Peyer's patch (tissue), 4 donors: ENCODE data around the gene CACNA1B. TPM values are rescaled to one million over a fixed set of nuclear protein-coding genes. Genes with fewer than 3 reads are reported as not detected.

Source experiments
- DNase-seq, 3 donors: peaks; one replicate each; pipeline ENCODE4 v3.0.0-alpha.2; 2017 to 2019
- H3K27ac ChIP-seq, 4 donors: fragments of 200-600 bp; sonication (generic); one replicate each; pipeline ENCODE4 v1.5.1; 2016 to 2019
- H3K27me3 ChIP-seq, 2 donors: fragments of 200-600 bp; sonication (generic); one replicate each; pipeline ENCODE4 v1.5.1; 2019
- H3K36me3 ChIP-seq, 3 donors: fragments of 200-600 bp; sonication (generic); one replicate each; pipeline ENCODE4 v1.5.1; 2016 to 2019
- H3K4me1 ChIP-seq, 4 donors: fragments of 200-600 bp; sonication (generic); one replicate each; pipeline ENCODE4 v1.5.1; 2016 to 2019
- H3K4me3 ChIP-seq, 4 donors: fragments of 200-600 bp; sonication (generic); 1 replicate in 3 of 4; 2 replicates in 1 of 4; pipeline ENCODE4 v1.5.1; 2016 to 2019; ENCODE audit warnings: mild to moderate bottlenecking in 1 of 4
- H3K9me3 ChIP-seq, 4 donors: fragments of 200-600 bp; sonication (generic); one replicate each; pipeline ENCODE4 v1.5.1; 2016 to 2019; ENCODE audit warnings: mild to moderate bottlenecking in 1 of 4
- CTCF ChIP-seq, 6 experiments: fragments of 450-650 bp in 4 of 6; fragments of 200-600 bp in 2 of 6; sonication (generic) in 1 of 6; IDR thresholded peaks; one replicate each; pipeline ENCODE4 v1.5.1; 2017 to 2019; ENCODE audit warnings: antibody characterized with exemption in 6 of 6, mild to moderate bottlenecking in 3 of 6, moderate library complexity in 1 of 6
- POLR2A ChIP-seq, 2 donors: fragments of 450-650 bp; IDR thresholded peaks; one replicate each; pipeline ENCODE4 v1.5.1; 2017; ENCODE audit warnings: antibody characterized with exemption in 2 of 2, mild to moderate bottlenecking in 2 of 2, moderate library complexity in 2 of 2
- total RNA-seq, 4 donors: library from RNA; depleted of rRNA; stranded (reverse); fragments of >200 nt; gene quantifications; one replicate each; pipeline ENCODE4 v1.1.0, GENCODE V29; 2016

The CACNA1B gene
- total RNA-seq, 4 donors from 2014 or later: 0.13 to 0.83 (median 0.38) TPM; not detected in 1

DNA sequence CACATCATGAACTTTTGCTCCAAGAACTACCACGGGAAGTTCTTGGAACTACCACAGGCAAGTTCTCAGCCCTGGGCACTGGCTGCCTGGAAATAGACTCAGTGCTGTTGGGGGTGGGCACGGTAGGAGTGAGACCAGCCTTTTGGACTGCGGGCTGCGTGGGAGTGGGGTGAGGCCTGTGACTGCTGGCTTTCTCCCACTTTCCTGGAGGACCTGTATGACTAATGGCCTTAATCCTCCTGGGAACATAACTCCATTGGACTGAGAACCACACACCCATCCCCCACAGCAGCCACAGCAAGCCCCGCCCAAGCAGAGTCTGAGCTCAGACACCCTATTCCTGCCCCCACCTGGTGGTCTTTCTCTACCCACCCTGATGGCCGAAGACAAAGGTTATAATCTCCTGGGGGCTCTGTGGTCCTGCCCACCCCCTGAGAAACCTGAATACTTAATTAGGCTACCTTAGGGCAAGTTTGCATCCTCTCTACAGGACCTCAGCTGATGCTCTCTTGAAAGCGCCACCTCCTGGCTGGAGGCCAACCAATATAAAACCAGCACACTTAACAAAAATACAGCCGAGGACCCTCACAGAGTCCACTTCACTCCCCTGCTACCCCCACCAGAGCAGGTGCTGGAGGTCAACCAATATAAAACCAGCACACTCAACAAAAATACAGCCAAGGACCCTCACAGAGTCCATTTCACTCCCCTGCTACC lies 112.6 kb downstream of the CACNA1B start:
- H3K36me3 ChIP-seq: no peaks in the 10 kb centered on the region
- no peaks in the 10 kb centered on the region for H3K27me3 ChIP-seq
- H3K4me3 ChIP-seq: no peak overlapping the region
- DNase-seq: peak in 1 of 3 donors; percentile 25
- H3K4me1 ChIP-seq: no peaks in the 10 kb centered on the region
- H3K9me3 ChIP-seq: no peaks in the 10 kb centered on the region
- TF ChIP-seq CTCF (IDR thresholded peaks at IDR 0.05) (no peak), POLR2A (IDR thresholded peaks at IDR 0.05) (no peak)
- no peak overlapping the region for H3K27ac ChIP-seq

DNA sequence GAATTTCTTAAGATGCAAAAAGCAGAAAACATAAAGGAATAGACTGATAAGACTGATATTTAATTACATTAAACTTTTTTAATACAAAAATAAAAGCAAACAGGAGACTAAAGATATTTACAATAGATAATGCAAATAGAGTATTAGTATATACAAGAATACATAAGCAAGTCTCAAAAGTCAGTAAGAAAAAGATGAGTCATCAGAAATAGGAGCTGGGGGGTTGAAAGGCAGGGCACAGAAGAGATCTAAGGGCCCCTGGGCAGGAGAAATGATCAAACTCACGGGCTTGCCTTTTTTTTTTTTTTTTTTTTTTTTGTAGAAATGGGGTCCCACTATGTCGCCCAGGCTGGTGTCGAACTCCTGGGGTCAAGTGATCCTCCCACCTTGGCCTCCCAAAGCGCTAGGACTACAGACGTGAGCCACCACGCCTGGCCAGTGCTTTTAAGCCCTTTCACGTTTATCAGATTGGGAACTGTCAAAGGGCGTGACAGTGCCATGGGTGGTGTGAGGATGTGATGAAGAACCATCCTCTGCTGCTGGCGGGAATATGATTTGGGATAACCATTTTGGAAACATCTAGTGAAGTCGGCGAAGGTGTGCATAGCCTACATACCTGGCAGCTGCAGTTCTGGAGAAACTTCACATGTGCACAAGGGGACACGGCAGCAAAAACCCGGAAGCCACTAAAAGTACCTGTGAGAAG lies 126.1 kb downstream of the CACNA1B start:
- no peak for TF ChIP-seq POLR2A (IDR thresholded peaks at IDR 0.05)
- Histone ChIP-seq H3K27ac (no peak overlapping the region), H3K27me3 (no peaks in the 10 kb centered on the region), H3K4me3 (no peak overlapping the region), H3K4me1 (no peaks in the 10 kb centered on the region), H3K36me3 (no peaks in the 10 kb centered on the region), H3K9me3 (no peaks in the 10 kb centered on the region)
- DNase-seq: peak in 1 of 3 donors; percentile 34

GRCh38 chr9:138006576-138007233 lies 129.1 kb downstream of the CACNA1B start:
- H3K27me3 ChIP-seq: no peaks in the 10 kb centered on the region
- no peaks in the 10 kb centered on the region for H3K36me3 ChIP-seq
- TF ChIP-seq POLR2A (IDR thresholded peaks at IDR 0.05) (no peak), CTCF (IDR thresholded peaks at IDR 0.05) (no peak)

DNA sequence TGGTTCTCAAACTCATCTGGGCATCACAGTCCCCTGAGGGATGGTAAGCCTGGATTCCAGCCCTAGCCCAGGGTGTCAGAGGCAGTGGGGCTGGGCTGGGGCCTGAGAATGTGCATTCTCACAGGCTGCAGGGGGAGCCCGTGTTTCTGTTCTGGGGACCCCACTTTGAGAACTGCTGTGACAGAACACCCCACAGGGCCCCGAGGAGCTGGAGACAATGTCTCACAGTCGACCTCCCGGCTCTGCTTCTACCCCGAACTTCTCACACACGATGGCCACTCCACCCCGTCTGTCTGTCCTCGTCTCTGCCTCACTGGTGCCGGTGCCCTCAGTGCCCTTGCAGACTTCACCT lies 130.0 kb downstream of the CACNA1B start:
- H3K27me3 ChIP-seq: no peaks in the 10 kb centered on the region
- H3K36me3 ChIP-seq: no peaks in the 10 kb centered on the region
- H3K4me3 ChIP-seq: no peak overlapping the region
- no peaks in the 10 kb centered on the region for H3K9me3 ChIP-seq
- no peak for TF ChIP-seq CTCF (IDR thresholded peaks at IDR 0.05)
- no peak for TF ChIP-seq POLR2A (IDR thresholded peaks at IDR 0.05)
- no peak overlapping the region for H3K27ac ChIP-seq
- DNase-seq: peak; percentile 9 to 33 (median 22)
- H3K4me1 ChIP-seq: no peaks in the 10 kb centered on the region

More at GRCh38 chr9:138006576-138007233, 129.1 kb downstream of the CACNA1B start:
- H3K4me3 ChIP-seq: no peak overlapping the region
- no peaks in the 10 kb centered on the region for H3K9me3 ChIP-seq
- no peaks in the 10 kb centered on the region for H3K4me1 ChIP-seq
- no peak overlapping the region for H3K27ac ChIP-seq
- DNase-seq: peak in 2 of 3 donors; percentile 12 to 27

DNA sequence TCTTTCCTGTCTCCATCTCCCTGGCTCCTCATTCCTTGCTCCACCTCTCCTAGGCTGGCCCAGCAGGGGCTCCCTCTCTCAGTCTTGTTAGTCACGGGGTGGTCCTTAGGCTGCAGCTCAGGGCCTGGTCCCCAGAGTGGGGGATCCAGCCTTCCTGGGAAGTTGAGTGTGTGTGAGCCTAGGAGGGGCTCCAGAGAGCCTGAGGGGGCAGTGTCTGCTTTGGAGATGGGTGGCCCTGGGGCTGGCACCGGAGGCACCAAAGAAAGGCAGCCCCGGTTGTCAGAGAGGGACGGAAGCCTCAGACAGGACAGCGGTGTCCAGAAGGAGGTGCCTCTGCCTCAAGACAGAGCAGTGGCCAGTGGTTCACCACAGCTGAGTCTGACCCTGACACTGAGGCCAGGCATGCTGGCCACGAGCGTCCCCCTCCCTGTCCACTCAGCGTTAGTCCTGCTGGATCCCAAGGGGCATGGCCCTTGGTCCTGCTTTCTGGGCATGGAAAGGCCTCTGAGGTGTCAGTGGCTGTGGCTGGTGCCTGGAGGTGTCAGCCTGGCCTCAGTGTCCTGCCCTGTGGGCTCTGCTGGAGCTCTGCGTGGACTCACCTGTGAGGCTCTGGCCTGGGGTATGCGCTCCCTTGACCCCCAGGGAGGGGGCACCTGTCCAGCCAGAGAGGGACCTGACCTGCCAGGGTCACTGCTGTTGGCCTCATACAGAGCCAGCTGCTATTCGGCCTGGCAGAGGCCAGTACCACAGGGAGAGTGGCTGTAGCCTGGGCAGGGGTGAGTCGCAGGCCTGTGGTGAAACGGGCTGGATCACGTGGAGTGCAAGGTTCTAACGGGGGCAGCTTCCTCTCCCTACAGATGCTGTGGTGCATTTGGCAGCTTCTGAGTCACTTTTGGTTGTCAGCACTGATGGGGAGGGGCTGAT lies 130.6 kb downstream of the CACNA1B start:
- peak; percentile 1 to 38 (median 31) for DNase-seq
- no peaks in the 10 kb centered on the region for H3K27me3 ChIP-seq

More for the DNA sequence above, 130.6 kb downstream of the CACNA1B start:
- no peak overlapping the region for H3K4me3 ChIP-seq
- H3K36me3 ChIP-seq: no peaks in the 10 kb centered on the region
- no peak overlapping the region for H3K27ac ChIP-seq
- no peak for TF ChIP-seq CTCF (IDR thresholded peaks at IDR 0.05)
- no peak for TF ChIP-seq POLR2A (IDR thresholded peaks at IDR 0.05)
- H3K4me1 ChIP-seq: no peaks in the 10 kb centered on the region
- H3K9me3 ChIP-seq: no peaks in the 10 kb centered on the region
